AG04450 (cell line): ENCODE results near the gene ARID1A. TPM values are rescaled to one million over a fixed set of nuclear protein-coding genes. Genes with fewer than 3 reads are reported as not detected.
A peak's percentile ranks its signal among the peaks of the same experiment; 100 is the strongest.

Source experiments
- CTCF ChIA-PET: fragments of 300-600, 350-600 bp; formaldehyde crosslinking; extraction: SDS; loops from one replicate; lab custom pipeline; 2022; ENCODE audit warnings: antibody characterized with exemption, inconsistent platforms; lab: Charles Lee
- POLR2A ChIA-PET: fragments of 350-600 bp; formaldehyde crosslinking; extraction: SDS; loops from one replicate; lab custom pipeline; 2021; ENCODE audit warnings: antibody characterized with exemption, inconsistent platforms; lab: Yijun Ruan, JAX
- DNase-seq: peaks from one replicate; pipeline ENCODE4 v3.0.0-alpha.2; 2011; ENCODE audit warnings: low read depth, low spot score
- H3K27ac ChIP-seq: one replicate; pipeline ENCODE4 v1.5.1; 2012; ENCODE audit warnings: low read depth, low read length, control low read depth
- H3K27me3 ChIP-seq: one replicate; pipeline ENCODE4 v1.6.0; 2012; ENCODE audit warnings: low read length; ENCODE audit not compliant: control insufficient read depth, insufficient read depth
- H3K4me3 ChIP-seq: 2 replicates; pipeline ENCODE4 v1.5.1; 2011; ENCODE audit warnings: mild to moderate bottlenecking, low read depth, low read length, control low read depth
- H3K9me3 ChIP-seq: 2 replicates; pipeline ENCODE4 v1.5.1; 2012; ENCODE audit warnings: low read length; ENCODE audit not compliant: control insufficient read depth, insufficient read depth
- CTCF ChIP-seq: IDR thresholded peaks from 2 replicates; pipeline ENCODE4 v1.5.1; 2011; ENCODE audit warnings: low read depth, low read length, control low read depth, inconsistent platforms
- polyA plus RNA-seq: library from polyadenylated mRNA; depleted of rRNA; stranded (reverse); fragments of >200 nt; gene quantifications from 2 replicates; pipeline ENCODE4 v1.2.3, GENCODE V29; 2011

Gene ARID1A
- polyA plus RNA-seq, 1 experiment = 16.4 TPM

- Histone ChIP-seq H3K27ac (peak overlapping the region; percentile 98), H3K4me3 (peak overlapping the region; percentile 82), H3K27me3 (no peaks in the 10 kb centered on the region), H3K9me3 (no peaks in the 10 kb centered on the region)
- TF ChIP-seq CTCF = no peak
- POLR2A ChIA-PET = interaction anchor here (0.7 to 3.2 kb wide), 10 partner anchors 9 to 186 kb away, joined by 3 to 17 read pairs (median 4); no protein-coding TSS in a partner anchor
- CTCF ChIA-PET = interaction anchor here (0.5 to 8.4 kb wide), 45 partner anchors 8 to 288 kb away, joined by 3 to 424 read pairs (median 4); no protein-coding TSS in a partner anchor
- no peak for DNase-seq
These were observed 92.6 kb downstream of the ARID1A start for GRCh38 chr1:26788515-26788785.

- peak overlapping the region; percentile 82 for H3K4me3 ChIP-seq
- TF ChIP-seq CTCF = peak; percentile 96
- no peaks in the 10 kb centered on the region for H3K27me3 ChIP-seq
- H3K27ac ChIP-seq = peak overlapping the region; percentile 98
- peak; percentile 69 for DNase-seq
- no peaks in the 10 kb centered on the region for H3K9me3 ChIP-seq
- CTCF ChIA-PET = interaction anchor here (0.5 to 8.4 kb wide), 50 partner anchors 8 to 289 kb away, joined by 3 to 424 read pairs (median 4); no protein-coding TSS in a partner anchor
- POLR2A ChIA-PET = interaction anchor here (0.8 to 3.2 kb wide), 8 partner anchors 10 to 187 kb away, joined by 3 to 17 read pairs (median 5); no protein-coding TSS in a partner anchor
These were observed 93.2 kb downstream of the ARID1A start for GRCh38 chr1:26788836-26789611.

DNA sequence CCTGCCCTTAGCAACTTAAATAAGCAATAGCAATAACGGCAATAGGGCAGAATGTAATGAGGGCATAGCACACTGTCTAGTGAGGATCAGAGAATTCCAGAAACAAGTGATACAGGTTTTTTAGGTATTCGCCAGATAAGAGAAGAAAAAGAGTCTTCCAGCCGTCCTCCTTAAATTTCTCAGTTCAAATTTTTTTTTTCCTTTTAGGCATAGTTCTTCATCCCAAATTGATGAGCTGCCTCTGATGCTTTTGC lies 93.7 kb downstream of the ARID1A start:
- no peak for TF ChIP-seq CTCF
- H3K9me3 ChIP-seq = no peaks in the 10 kb centered on the region
- CTCF ChIA-PET = interaction anchor here (0.6 to 8.4 kb wide), 22 partner anchors 10 to 251 kb away, joined by 3 to 424 read pairs (median 4); no protein-coding TSS in a partner anchor

DNA sequence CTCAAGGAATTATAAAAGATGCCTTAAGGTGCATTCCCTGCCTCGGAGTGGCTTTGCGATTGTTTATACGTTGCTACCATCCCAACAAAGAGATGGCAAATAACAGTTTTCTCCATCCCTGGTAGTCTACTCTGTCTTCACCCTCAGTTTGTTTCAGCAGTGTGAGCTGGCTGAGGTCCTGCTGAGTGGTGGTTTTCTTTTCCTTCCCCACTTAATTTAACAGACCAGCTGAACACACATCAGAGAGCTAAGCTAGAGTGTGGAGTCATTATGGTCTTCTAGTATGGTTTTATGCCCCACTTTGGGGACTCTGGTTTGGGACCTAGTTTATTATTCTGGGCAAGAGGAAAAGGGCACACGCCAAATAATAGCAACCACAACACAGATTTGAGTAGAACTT lies 94.1 kb downstream of the ARID1A start:
- DNase-seq = no peak
- TF ChIP-seq CTCF = no peak
- POLR2A ChIA-PET = interaction anchor here (1.1 to 3.2 kb wide), 2 partner anchors 92 to 97 kb away, joined by 3 to 17 read pairs; no protein-coding TSS in a partner anchor
- Histone ChIP-seq H3K9me3 (no peaks in the 10 kb centered on the region), H3K27me3 (no peaks in the 10 kb centered on the region), H3K4me3 (no peak overlapping the region), H3K27ac (no peak overlapping the region)
- CTCF ChIA-PET = interaction anchor here (0.7 to 8.4 kb wide), 20 partner anchors 10 to 251 kb away, joined by 3 to 424 read pairs (median 4); no protein-coding TSS in a partner anchor

More for the DNA sequence above, 93.7 kb downstream of the ARID1A start:
- Histone ChIP-seq H3K4me3 (no peak overlapping the region), H3K27me3 (no peaks in the 10 kb centered on the region), H3K27ac (no peak overlapping the region)
- POLR2A ChIA-PET = interaction anchor here (1.1 to 3.2 kb wide), 3 partner anchors 10 to 96 kb away, joined by 3 to 17 read pairs (median 4); no protein-coding TSS in a partner anchor
- no peak for DNase-seq

DNA sequence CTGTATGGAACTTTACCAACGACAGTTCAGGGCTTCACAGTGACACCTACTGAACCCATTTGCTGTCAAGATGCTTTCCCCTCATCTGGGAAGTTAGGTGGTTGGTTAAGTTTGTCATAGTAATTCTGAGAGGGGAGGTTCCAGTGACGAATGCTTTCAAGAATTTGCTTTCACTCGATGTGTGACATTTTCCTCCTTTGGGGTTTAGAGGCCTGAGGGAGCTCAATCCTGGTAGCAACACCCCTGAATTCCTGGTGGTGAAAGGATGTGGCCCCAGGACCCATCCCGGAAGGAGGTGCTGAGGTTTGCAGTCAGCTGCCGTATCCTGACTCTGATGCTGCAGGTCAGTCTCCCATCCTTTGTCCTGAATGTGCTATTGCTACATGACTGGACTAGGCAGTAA lies 94.7 kb downstream of the ARID1A start:
- no peak for TF ChIP-seq CTCF
- Histone ChIP-seq H3K9me3 (no peaks in the 10 kb centered on the region), H3K4me3 (no peak overlapping the region), H3K27me3 (no peaks in the 10 kb centered on the region), H3K27ac (no peak overlapping the region)
- CTCF ChIA-PET = interaction anchor here (0.6 to 8.4 kb wide), 16 partner anchors 9 to 252 kb away, joined by 3 to 424 read pairs (median 4); no protein-coding TSS in a partner anchor
- no peak for DNase-seq
- POLR2A ChIA-PET = interaction anchor here (1.1 to 3.2 kb wide), 2 partner anchors 93 to 97 kb away, joined by 3 to 17 read pairs; no protein-coding TSS in a partner anchor
